Nephron progenitor cell (in vitro differentiated cells): Measurements from ENCODE around the gene CRTC1.
"Not testable (repeated sequence)": the region's sequence is repeated elsewhere in the genome, so short reads cannot be mapped to it uniquely, and the experiment has no call there.

ENCODE experiments used
- DNase-seq: peaks from one replicate; pipeline ENCODE4 v3.0.0; 2021
- H3K27ac Mint-ChIP-seq: 2 replicates; pipeline ENCODE4 v1.8.0; 2021; ENCODE audit warnings: mild to moderate bottlenecking, moderate library complexity, mixed read lengths
- H3K27me3 Mint-ChIP-seq: 2 replicates; pipeline ENCODE4 v1.8.0; 2021; ENCODE audit warnings: mild to moderate bottlenecking, low read depth, mixed read lengths; ENCODE audit not compliant: poor library complexity
- H3K36me3 Mint-ChIP-seq: 2 replicates; pipeline ENCODE4 v1.8.0; 2021; ENCODE audit warnings: low read depth, mixed read lengths
- H3K4me1 Mint-ChIP-seq: 2 replicates; pipeline ENCODE4 v1.8.0; 2021; ENCODE audit warnings: mixed read lengths
- H3K4me3 Mint-ChIP-seq: 2 replicates; pipeline ENCODE4 v1.8.0; 2021; ENCODE audit warnings: mild to moderate bottlenecking, moderate library complexity, mixed read lengths
- H3K9me3 Mint-ChIP-seq: 2 replicates; pipeline ENCODE4 v1.8.0; 2021; ENCODE audit warnings: mild to moderate bottlenecking, moderate library complexity, mixed read lengths
- CTCF ChIP-seq: fragments of 200-600 bp; sonication (generic); IDR thresholded peaks from 2 replicates; pipeline ENCODE4 v1.5.0; 2021; ENCODE audit warnings: antibody characterized with exemption

CRTC1 gene

GRCh38 chr19:18676692-18677091 lies 6.8 kb upstream of the CRTC1 start:
- no peak for DNase-seq
- no peak for TF ChIP-seq CTCF
- H3K27ac Mint-ChIP-seq, result no peak overlapping the region
- H3K4me1 Mint-ChIP-seq, result peaks cover 27% of the 10 kb centered on the region
- H3K27me3 Mint-ChIP-seq, result peaks cover 6% of the 10 kb centered on the region
- no peaks in the 10 kb centered on the region for H3K9me3 Mint-ChIP-seq
- H3K4me3 Mint-ChIP-seq, result no peak overlapping the region
- no peaks in the 10 kb centered on the region for H3K36me3 Mint-ChIP-seq

GRCh38 chr19:18677156-18677555 lies 6.3 kb upstream of the CRTC1 start:
- Mint-ChIP-seq H3K36me3 (no peaks in the 10 kb centered on the region), H3K4me3 (peak overlapping the region; percentile 12), H3K27me3 (peaks cover 6% of the 10 kb centered on the region), H3K9me3 (no peaks in the 10 kb centered on the region), H3K27ac (peak overlapping the region; percentile 11), H3K4me1 (peaks cover 27% of the 10 kb centered on the region)
- TF ChIP-seq CTCF, result no peak
- no peak for DNase-seq

GRCh38 chr19:18680148-18680547 lies 3.3 kb upstream of the CRTC1 start:
- peaks cover 40% of the 10 kb centered on the region for H3K4me1 Mint-ChIP-seq
- H3K9me3 Mint-ChIP-seq, H3K4me3 Mint-ChIP-seq, H3K27me3 Mint-ChIP-seq, DNase-seq, H3K36me3 Mint-ChIP-seq, H3K27ac Mint-ChIP-seq: not testable (repeated sequence)

GRCh38 chr19:18682807-18683108 lies 722 bp upstream of the CRTC1 start:
- Mint-ChIP-seq H3K27ac (no peak overlapping the region), H3K4me3 (peak overlapping the region; percentile 82), H3K27me3 (peaks cover 7% of the 10 kb centered on the region), H3K36me3 (no peaks in the 10 kb centered on the region), H3K9me3 (no peaks in the 10 kb centered on the region), H3K4me1 (peaks cover 32% of the 10 kb centered on the region)
- DNase-seq, result no peak
- no peak for TF ChIP-seq CTCF

- peaks cover 7% of the 10 kb centered on the region for H3K27me3 Mint-ChIP-seq
- no peak for TF ChIP-seq CTCF
- DNase-seq, result no peak
- H3K36me3 Mint-ChIP-seq, result no peaks in the 10 kb centered on the region
- no peak overlapping the region for H3K27ac Mint-ChIP-seq
- H3K4me1 Mint-ChIP-seq, result peaks cover 26% of the 10 kb centered on the region
- peak overlapping the region; percentile 77 for H3K4me3 Mint-ChIP-seq
- H3K9me3 Mint-ChIP-seq, result no peaks in the 10 kb centered on the region
Measured at GRCh38 chr19:18683958-18684641, 620 bp downstream of the CRTC1 start.

- no peaks in the 10 kb centered on the region for H3K36me3 Mint-ChIP-seq
- H3K4me1 Mint-ChIP-seq, result peaks cover 26% of the 10 kb centered on the region
- H3K4me3 Mint-ChIP-seq, result peak overlapping the region; percentile 77
Measured at GRCh38 chr19:18684642-18684993, 1.1 kb downstream of the CRTC1 start.

More at GRCh38 chr19:18684642-18684993, 1.1 kb downstream of the CRTC1 start:
- peaks cover 7% of the 10 kb centered on the region for H3K27me3 Mint-ChIP-seq
- no peak for DNase-seq
- no peak for TF ChIP-seq CTCF
- H3K9me3 Mint-ChIP-seq, result no peaks in the 10 kb centered on the region
- no peak overlapping the region for H3K27ac Mint-ChIP-seq
